GM12872 (cell line): ENCODE results near the gene PDE4B.

Experiments
- TF ChIP-seq, protein P1 (sequence below): IDR thresholded peaks from 3 replicates; pipeline ENCODE4 v1.5.1; 2011; ENCODE audit warnings: low read depth, mild to moderate bottlenecking, low read length, moderate library complexity; ENCODE audit not compliant: insufficient read depth

PDE4B gene

GRCh38 chr1:65792669-65793358, at the start of gene PDE4B:
PDE4B (plus strand) TSS chr1:65792895.
- TF ChIP-seq, protein P1, sequence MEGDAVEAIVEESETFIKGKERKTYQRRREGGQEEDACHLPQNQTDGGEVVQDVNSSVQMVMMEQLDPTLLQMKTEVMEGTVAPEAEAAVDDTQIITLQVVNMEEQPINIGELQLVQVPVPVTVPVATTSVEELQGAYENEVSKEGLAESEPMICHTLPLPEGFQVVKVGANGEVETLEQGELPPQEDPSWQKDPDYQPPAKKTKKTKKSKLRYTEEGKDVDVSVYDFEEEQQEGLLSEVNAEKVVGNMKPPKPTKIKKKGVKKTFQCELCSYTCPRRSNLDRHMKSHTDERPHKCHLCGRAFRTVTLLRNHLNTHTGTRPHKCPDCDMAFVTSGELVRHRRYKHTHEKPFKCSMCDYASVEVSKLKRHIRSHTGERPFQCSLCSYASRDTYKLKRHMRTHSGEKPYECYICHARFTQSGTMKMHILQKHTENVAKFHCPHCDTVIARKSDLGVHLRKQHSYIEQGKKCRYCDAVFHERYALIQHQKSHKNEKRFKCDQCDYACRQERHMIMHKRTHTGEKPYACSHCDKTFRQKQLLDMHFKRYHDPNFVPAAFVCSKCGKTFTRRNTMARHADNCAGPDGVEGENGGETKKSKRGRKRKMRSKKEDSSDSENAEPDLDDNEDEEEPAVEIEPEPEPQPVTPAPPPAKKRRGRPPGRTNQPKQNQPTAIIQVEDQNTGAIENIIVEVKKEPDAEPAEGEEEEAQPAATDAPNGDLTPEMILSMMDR = no peak

DNA sequence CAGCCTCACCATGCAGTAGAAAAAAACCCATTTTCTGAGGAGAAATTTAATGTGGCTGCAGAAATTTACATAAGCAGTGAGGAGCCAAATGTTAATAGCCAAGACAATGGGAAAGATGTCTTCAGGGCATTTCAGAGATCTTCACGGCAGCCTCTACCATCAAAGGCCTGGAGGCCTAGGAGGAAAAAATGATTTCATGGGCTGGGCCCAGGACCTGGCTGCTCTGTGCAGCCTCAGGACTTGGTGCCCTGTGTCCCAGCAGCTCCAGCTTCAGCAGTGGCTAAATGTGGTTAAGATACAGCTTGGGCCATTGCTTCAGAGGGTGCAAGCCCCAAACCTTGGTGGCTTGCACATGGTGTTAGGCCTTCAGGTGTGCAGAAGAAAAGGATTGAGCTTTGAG, 48.0 kb upstream of the PDE4B start:
- TF ChIP-seq, protein P1 = no peak

DNA sequence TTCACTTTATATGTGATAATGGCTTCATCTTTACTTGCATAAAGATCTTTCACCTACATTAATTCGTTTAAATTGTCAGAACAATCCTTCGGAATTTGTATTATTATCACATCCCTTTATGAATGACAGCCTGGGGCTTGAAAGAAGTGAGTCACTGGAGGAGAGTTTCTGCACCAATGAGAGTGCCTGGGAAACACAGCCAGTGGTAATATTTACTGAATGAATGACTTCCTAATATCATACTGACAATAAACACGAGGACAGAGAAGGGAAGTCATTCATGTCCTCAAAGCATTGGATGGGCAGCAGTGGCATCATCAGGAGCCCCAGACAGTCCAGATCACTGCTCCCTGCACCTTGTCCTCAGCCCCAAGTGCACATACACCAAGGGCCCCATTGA, 40.7 kb upstream of the PDE4B start:
- TF ChIP-seq, protein P1 = no peak

DNA sequence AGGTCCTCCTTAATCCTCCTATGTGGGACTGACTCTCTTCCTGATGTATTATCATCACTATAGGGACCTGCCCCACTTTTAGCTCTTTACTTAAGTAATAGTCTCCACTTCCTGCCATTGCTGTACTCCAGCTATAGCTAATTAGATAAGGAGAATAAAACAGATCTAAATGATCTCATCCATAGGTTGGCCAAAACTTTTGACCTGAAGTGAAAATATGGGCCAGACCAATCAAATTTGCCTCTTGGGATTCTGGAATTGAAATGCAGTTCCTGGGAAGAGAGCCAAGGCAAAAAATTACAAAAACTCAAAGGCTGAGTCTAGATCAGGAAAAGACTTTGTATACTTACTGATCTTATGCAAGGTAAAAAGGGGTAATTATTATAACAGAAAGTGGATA, 36.1 kb upstream of the PDE4B start:
- TF ChIP-seq, protein P1 = no peak

- TF ChIP-seq, protein P1 = no peak
These were observed 35.2 kb upstream of the PDE4B start for GRCh38 chr1:65757531-65757930.

DNA sequence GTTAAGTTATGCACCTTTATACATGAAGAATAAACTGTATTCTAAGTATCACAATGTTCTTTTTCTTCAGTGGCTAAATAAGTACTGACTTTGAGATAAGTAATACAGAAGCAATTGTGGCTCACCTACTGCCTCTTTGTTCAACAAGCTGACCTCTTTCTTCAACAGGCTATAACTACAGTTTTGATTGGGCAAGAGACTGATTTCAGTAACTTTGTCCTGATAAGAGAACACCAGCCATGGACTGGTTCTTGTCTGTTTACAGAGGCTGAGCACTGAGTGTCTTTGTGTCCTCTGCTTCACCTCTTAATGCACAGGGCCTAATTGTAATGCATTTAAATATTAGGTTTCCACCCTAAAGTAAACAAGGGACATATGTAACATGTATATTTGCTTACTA, 34.6 kb upstream of the PDE4B start:
- TF ChIP-seq, protein P1 = no peak

- TF ChIP-seq, protein P1 = no peak
These were observed 33.2 kb upstream of the PDE4B start for GRCh38 chr1:65759516-65759915.
